K562 (cell line): ENCODE results near the gene JMJD1C. TPM values are rescaled to one million over a fixed set of nuclear protein-coding genes. Genes with fewer than 3 reads are reported as not detected.

ENCODE experiments used
- BCL6 ChIP-seq: fragments of 250-450 bp; sonication (Bioruptor Pico); IDR thresholded peaks from 2 replicates; pipeline ENCODE4 v1.4.0; 2020
- BMI1 ChIP-seq: fragments of 150-350 bp; IDR thresholded peaks from 2 replicates; pipeline ENCODE4 v1.6.1; 2014; ENCODE audit warnings: low read length
- CBX5 ChIP-seq: IDR thresholded peaks from 2 replicates; pipeline ENCODE4 v1.6.1; 2014; ENCODE audit warnings: low read depth, borderline replicate concordance
- CCAR2 ChIP-seq: fragments of 200-400 bp; formaldehyde crosslinking; IDR thresholded peaks from 2 replicates; pipeline ENCODE4 v1.6.1; 2017; ENCODE audit warnings: mild to moderate bottlenecking, low read depth, low read length
- ELF4 ChIP-seq: fragments of 450-650 bp; formaldehyde crosslinking; IDR thresholded peaks from 2 replicates; pipeline ENCODE4 v1.4.0; 2022; ENCODE audit warnings: missing genetic modification characterization
- MEF2D ChIP-seq: conservative IDR thresholded peaks from 2 replicates; pipeline ENCODE4 v1.6.1; 2016; ENCODE audit warnings: low read depth, missing genetic modification characterization, missing compliant biosample characterization
- MTA1 ChIP-seq: fragments of 450-650 bp; IDR thresholded peaks from 2 replicates; pipeline ENCODE4 v1.6.1; 2017; ENCODE audit warnings: borderline replicate concordance
- RBM22 ChIP-seq: fragments of 200-400 bp; formaldehyde crosslinking; IDR thresholded peaks from 2 replicates; pipeline ENCODE4 v1.6.1; 2018; ENCODE audit warnings: low read length, low read depth; ENCODE audit not compliant: poor library complexity, severe bottlenecking
- SIN3A ChIP-seq, 2 experiments: fragments of 150-350 bp in 1 of 2; IDR thresholded peaks; 2 replicates each; pipeline ENCODE4 v1.6.1; 2011 to 2016; ENCODE audit warnings: borderline replicate concordance in 2 of 2, low read depth in 2 of 2, low read length in 2 of 2, mild to moderate bottlenecking in 2 of 2, moderate library complexity in 2 of 2; ENCODE audit not compliant: control insufficient read depth in 1 of 2
- SMARCA4 ChIP-seq: fragments of 450-650 bp; IDR thresholded peaks from 2 replicates; pipeline ENCODE4 v1.6.1; 2016
- TAF15 ChIP-seq: fragments of 200-400 bp; formaldehyde crosslinking; IDR thresholded peaks from 2 replicates; pipeline ENCODE4 v1.6.1; 2017; ENCODE audit warnings: mild to moderate bottlenecking, low read depth, low read length, moderate library complexity
- TAF9B ChIP-seq: fragments of 450-650 bp; IDR thresholded peaks from 2 replicates; pipeline ENCODE4 v1.6.1; 2018; ENCODE audit warnings: mild to moderate bottlenecking; ENCODE audit not compliant: partially characterized antibody
- XRCC5 ChIP-seq: fragments of 200-400 bp; formaldehyde crosslinking; IDR thresholded peaks from 2 replicates; pipeline ENCODE4 v1.6.1; 2017; ENCODE audit warnings: low read depth, mild to moderate bottlenecking, low read length
- YBX1 ChIP-seq: fragments of 450-650 bp; IDR thresholded peaks from 2 replicates; pipeline ENCODE4 v1.7.1; 2016; ENCODE audit warnings: mild to moderate bottlenecking
- ZNF23 ChIP-seq: fragments of 250-450 bp; sonication (Bioruptor Pico); IDR thresholded peaks from 2 replicates; pipeline ENCODE4 v1.4.0; 2020; ENCODE audit warnings: mild to moderate bottlenecking
- polyA plus RNA-seq, 8 experiments: library from polyadenylated mRNA; depleted of rRNA in 4 of 8; stranded (reverse) in 5 of 8; unstranded in 3 of 8; fragments of >200 nt; fragmentation: Nextera tagmentation in 2 of 8; fragmentation: Illumina TruSeq in 1 of 8; extraction: Ambion mirVana in 2 of 8; extraction: Trizol in 1 of 8; gene quantifications; 2 replicates each; pipeline versions ENCODE4 v1.2.1 to v1.2.3, GENCODE V29; 2011 to 2014; ENCODE audit warnings: inconsistent platforms in 1 of 8, missing spikeins in 1 of 8
- total RNA-seq, 7 experiments: library from RNA; depleted of rRNA in 6 of 7; stranded (reverse); fragments of >200 nt in 6 of 7; fragmentation: Illumina TruSeq in 2 of 7; extraction: Trizol in 2 of 7; gene quantifications; 2 replicates each; pipeline versions ENCODE4 v1.2.1 to v1.2.3, GENCODE V29; 2011 to 2021; ENCODE audit warnings: low replicate concordance in 1 of 7
- TF ChIP-seq, protein P1 (sequence below): sonication (generic); formaldehyde crosslinking; IDR thresholded peaks from 2 replicates; pipeline ENCODE4 v1.8.0; 2022; ENCODE audit warnings: missing genetic modification reagents, mild to moderate bottlenecking, borderline replicate concordance
- TF ChIP-seq, protein P2 (sequence below), 2 experiments: fragments of 450-650 bp; IDR thresholded peaks; 2 replicates each; pipeline ENCODE4 v1.6.1; 2016
- TF ChIP-seq, protein P3 (sequence below): sonication (generic); formaldehyde crosslinking; IDR thresholded peaks from 2 replicates; pipeline ENCODE4 v1.8.1; 2023; ENCODE audit warnings: mild to moderate bottlenecking, missing genetic modification reagents
- TF ChIP-seq, protein P4 (sequence below): fragments of 450-650 bp; formaldehyde crosslinking; conservative IDR thresholded peaks from 2 replicates; pipeline ENCODE4 v1.4.0; 2022; ENCODE audit warnings: mild to moderate bottlenecking, missing genetic modification characterization

Gene JMJD1C
- total and polyA plus RNA-seq, 9 of the 15 experiments (the other 6 are each of a cell fraction or from before 2014, with no cell fraction given): 25.3 to 68.0 (median 47.2) TPM

DNA sequence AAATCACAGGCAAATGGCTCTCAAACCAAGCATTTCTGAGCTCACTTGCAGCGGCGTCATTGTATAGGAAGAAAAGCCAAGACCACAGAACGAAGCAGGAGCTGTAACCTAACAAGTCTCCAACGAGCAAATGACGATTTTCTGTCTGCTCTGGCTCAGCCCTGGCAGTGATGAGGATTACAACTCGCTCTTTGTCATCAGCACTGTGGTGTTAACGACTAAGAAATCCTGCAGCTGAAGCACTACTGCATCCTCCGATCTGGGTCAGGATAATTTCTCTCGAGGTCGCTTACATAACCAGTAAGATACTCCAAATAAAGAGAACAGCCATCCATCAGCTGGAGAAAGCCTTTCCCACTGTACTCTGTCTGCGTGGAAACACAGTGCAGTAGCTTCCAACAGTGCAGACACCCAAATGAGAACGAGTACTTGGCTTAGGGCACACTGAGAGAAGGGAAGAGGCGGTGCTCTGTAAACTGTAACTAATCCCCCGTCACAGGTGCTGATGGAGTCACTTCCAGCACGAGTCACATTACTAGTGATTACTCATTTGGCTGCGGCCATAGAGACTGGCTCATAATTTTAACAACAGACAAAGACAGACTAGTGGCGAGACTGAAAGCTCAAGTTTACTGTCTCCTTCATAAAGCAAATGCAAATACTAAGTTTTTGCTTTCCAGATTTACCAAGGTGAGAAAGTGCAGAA lies 196.8 kb downstream of the JMJD1C start (continued):
- TF ChIP-seq, protein P1, sequence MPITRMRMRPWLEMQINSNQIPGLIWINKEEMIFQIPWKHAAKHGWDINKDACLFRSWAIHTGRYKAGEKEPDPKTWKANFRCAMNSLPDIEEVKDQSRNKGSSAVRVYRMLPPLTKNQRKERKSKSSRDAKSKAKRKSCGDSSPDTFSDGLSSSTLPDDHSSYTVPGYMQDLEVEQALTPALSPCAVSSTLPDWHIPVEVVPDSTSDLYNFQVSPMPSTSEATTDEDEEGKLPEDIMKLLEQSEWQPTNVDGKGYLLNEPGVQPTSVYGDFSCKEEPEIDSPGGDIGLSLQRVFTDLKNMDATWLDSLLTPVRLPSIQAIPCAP (CRISPR knock-in tag): no peak
- TF ChIP-seq BCL6 (CRISPR knock-in tag) (no peak), SIN3A (IDR thresholded peaks at IDR 0.05; ENCODE audit: borderline replicate concordance in 2 of 2, control insufficient read depth in 1 of 2, low read depth in 2 of 2, low read length in 2 of 2) (peak; percentile 52 to 80; a peak in 2 of 4 replicates), TAF15 (no peak), TAF9B (peak; percentile 97), BMI1 (no peak), MEF2D (no peak; the same call in 1 of the 2 replicates), CCAR2 (0 out of 2 replicates have a peak, but pooled peaks have one; percentile 55), RBM22 (no peak), CBX5 (no peak), SMARCA4 (peak; percentile 81; the same call in 1 of the 2 replicates), ZNF23 (CRISPR knock-in tag) (no peak), YBX1 (no peak), ELF4 (CRISPR knock-in tag) (peak; percentile 53; the same call in 1 of the 2 replicates), XRCC5 (peak; percentile 39; the same call in 1 of the 2 replicates), MTA1 (peak; percentile 92)
- TF ChIP-seq, protein P2, sequence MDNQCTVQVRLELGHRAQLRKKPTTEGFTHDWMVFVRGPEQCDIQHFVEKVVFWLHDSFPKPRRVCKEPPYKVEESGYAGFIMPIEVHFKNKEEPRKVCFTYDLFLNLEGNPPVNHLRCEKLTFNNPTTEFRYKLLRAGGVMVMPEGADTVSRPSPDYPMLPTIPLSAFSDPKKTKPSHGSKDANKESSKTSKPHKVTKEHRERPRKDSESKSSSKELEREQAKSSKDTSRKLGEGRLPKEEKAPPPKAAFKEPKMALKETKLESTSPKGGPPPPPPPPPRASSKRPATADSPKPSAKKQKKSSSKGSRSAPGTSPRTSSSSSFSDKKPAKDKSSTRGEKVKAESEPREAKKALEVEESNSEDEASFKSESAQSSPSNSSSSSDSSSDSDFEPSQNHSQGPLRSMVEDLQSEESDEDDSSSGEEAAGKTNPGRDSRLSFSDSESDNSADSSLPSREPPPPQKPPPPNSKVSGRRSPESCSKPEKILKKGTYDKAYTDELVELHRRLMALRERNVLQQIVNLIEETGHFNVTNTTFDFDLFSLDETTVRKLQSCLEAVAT (IDR thresholded peaks at IDR 0.05): peak; percentile 99
- TF ChIP-seq, protein P3, sequence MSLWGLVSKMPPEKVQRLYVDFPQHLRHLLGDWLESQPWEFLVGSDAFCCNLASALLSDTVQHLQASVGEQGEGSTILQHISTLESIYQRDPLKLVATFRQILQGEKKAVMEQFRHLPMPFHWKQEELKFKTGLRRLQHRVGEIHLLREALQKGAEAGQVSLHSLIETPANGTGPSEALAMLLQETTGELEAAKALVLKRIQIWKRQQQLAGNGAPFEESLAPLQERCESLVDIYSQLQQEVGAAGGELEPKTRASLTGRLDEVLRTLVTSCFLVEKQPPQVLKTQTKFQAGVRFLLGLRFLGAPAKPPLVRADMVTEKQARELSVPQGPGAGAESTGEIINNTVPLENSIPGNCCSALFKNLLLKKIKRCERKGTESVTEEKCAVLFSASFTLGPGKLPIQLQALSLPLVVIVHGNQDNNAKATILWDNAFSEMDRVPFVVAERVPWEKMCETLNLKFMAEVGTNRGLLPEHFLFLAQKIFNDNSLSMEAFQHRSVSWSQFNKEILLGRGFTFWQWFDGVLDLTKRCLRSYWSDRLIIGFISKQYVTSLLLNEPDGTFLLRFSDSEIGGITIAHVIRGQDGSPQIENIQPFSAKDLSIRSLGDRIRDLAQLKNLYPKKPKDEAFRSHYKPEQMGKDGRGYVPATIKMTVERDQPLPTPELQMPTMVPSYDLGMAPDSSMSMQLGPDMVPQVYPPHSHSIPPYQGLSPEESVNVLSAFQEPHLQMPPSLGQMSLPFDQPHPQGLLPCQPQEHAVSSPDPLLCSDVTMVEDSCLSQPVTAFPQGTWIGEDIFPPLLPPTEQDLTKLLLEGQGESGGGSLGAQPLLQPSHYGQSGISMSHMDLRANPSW (CRISPR knock-in tag): no peak
- TF ChIP-seq, protein P4, sequence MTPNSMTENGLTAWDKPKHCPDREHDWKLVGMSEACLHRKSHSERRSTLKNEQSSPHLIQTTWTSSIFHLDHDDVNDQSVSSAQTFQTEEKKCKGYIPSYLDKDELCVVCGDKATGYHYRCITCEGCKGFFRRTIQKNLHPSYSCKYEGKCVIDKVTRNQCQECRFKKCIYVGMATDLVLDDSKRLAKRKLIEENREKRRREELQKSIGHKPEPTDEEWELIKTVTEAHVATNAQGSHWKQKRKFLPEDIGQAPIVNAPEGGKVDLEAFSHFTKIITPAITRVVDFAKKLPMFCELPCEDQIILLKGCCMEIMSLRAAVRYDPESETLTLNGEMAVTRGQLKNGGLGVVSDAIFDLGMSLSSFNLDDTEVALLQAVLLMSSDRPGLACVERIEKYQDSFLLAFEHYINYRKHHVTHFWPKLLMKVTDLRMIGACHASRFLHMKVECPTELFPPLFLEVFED: no peak
